Measurements from ENCODE around the gene P2RX5. TPM values are rescaled to one million over a fixed set of nuclear protein-coding genes. Genes with fewer than 3 reads are reported as not detected.
A peak's percentile ranks its signal among the peaks of the same experiment; 100 is the strongest.

P2RX5 gene
- total and polyA plus RNA-seq, 2 experiments from 2014 or later: 7.5 to 13.6 TPM

DNA sequence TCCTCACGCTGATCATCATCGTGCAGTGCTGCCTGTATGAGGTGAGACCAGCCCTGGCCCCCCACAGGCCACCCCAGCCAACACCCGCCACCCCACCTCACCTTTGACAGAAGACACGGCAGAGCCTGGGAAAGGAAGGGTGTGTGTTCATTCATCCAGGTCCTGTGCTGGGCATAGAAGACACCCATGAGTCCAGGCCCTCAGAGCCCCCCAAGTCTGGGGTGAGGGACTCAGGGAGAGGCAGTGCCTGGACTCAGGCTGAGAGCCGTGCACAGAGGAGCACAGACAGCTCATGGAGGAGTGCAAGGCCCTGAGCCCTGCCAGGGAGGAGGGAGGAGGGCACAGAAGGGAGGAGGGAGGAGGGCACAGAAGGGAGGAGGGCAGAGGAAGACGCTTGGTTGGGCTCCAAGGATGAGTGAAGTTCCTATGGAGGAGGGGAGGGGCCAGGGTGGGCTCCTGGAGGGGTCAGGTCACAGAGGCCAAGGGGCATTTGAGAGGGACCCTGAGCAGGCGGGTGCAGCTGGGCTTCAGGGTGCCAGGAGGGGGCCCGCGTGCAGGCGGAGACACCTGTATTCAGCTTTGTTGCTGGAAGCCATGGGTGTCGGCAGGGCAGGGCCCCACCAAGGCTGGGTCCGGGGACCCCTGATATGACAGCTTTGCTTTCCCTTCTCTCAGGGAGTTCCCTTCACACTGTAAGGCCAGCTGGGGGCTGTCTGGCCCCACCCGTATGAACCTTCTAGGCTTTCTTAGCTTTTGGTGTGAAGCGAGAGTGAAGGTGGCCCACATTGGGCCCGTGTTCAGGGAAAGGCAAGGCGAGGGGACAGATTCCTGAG is 39.0 kb downstream of the P2RX5 start:
- no peaks in the 10 kb centered on the region for H3K27me3 ChIP-seq (ENCODE audit: insufficient read depth)
- 0 out of 2 replicates have a peak, but pooled peaks cover 4% of the 10 kb centered on the region for H3F3A ChIP-seq (replicated peaks; ENCODE audit: low read depth)
- no peak for TF ChIP-seq CREB1 (CRISPR knock-in tag; IDR thresholded peaks at IDR 0.05; ENCODE audit: low read depth)
- no peak for TF ChIP-seq EZH2 (IDR thresholded peaks at IDR 0.05; ENCODE audit: low read depth, unreplicated experiment)
- TF ChIP-seq, protein P1, sequence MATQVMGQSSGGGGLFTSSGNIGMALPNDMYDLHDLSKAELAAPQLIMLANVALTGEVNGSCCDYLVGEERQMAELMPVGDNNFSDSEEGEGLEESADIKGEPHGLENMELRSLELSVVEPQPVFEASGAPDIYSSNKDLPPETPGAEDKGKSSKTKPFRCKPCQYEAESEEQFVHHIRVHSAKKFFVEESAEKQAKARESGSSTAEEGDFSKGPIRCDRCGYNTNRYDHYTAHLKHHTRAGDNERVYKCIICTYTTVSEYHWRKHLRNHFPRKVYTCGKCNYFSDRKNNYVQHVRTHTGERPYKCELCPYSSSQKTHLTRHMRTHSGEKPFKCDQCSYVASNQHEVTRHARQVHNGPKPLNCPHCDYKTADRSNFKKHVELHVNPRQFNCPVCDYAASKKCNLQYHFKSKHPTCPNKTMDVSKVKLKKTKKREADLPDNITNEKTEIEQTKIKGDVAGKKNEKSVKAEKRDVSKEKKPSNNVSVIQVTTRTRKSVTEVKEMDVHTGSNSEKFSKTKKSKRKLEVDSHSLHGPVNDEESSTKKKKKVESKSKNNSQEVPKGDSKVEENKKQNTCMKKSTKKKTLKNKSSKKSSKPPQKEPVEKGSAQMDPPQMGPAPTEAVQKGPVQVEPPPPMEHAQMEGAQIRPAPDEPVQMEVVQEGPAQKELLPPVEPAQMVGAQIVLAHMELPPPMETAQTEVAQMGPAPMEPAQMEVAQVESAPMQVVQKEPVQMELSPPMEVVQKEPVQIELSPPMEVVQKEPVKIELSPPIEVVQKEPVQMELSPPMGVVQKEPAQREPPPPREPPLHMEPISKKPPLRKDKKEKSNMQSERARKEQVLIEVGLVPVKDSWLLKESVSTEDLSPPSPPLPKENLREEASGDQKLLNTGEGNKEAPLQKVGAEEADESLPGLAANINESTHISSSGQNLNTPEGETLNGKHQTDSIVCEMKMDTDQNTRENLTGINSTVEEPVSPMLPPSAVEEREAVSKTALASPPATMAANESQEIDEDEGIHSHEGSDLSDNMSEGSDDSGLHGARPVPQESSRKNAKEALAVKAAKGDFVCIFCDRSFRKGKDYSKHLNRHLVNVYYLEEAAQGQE (IDR thresholded peaks at IDR 0.05; ENCODE audit: unreplicated experiment): no peak
- no peak for TF ChIP-seq EZH2phosphoT487 (IDR thresholded peaks at IDR 0.05; ENCODE audit: unreplicated experiment)
- no peak for TF ChIP-seq ZNF331 (CRISPR knock-in tag; IDR thresholded peaks at IDR 0.05; ENCODE audit: low read depth)
- TF ChIP-seq POLR2AphosphoS5 (IDR thresholded peaks at IDR 0.05; ENCODE audit: low read depth): no peak
- TF ChIP-seq, protein P2, sequence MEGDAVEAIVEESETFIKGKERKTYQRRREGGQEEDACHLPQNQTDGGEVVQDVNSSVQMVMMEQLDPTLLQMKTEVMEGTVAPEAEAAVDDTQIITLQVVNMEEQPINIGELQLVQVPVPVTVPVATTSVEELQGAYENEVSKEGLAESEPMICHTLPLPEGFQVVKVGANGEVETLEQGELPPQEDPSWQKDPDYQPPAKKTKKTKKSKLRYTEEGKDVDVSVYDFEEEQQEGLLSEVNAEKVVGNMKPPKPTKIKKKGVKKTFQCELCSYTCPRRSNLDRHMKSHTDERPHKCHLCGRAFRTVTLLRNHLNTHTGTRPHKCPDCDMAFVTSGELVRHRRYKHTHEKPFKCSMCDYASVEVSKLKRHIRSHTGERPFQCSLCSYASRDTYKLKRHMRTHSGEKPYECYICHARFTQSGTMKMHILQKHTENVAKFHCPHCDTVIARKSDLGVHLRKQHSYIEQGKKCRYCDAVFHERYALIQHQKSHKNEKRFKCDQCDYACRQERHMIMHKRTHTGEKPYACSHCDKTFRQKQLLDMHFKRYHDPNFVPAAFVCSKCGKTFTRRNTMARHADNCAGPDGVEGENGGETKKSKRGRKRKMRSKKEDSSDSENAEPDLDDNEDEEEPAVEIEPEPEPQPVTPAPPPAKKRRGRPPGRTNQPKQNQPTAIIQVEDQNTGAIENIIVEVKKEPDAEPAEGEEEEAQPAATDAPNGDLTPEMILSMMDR (conservative IDR thresholded peaks at IDR 0.05; ENCODE audit: low read depth in 2 of 2): no peak
- no peak for TF ChIP-seq JUNB (IDR thresholded peaks at IDR 0.05; ENCODE audit: unreplicated experiment)
- TF ChIP-seq, protein P3, sequence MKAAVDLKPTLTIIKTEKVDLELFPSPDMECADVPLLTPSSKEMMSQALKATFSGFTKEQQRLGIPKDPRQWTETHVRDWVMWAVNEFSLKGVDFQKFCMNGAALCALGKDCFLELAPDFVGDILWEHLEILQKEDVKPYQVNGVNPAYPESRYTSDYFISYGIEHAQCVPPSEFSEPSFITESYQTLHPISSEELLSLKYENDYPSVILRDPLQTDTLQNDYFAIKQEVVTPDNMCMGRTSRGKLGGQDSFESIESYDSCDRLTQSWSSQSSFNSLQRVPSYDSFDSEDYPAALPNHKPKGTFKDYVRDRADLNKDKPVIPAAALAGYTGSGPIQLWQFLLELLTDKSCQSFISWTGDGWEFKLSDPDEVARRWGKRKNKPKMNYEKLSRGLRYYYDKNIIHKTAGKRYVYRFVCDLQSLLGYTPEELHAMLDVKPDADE (IDR thresholded peaks at IDR 0.05): no peak
- TF ChIP-seq, protein P4, sequence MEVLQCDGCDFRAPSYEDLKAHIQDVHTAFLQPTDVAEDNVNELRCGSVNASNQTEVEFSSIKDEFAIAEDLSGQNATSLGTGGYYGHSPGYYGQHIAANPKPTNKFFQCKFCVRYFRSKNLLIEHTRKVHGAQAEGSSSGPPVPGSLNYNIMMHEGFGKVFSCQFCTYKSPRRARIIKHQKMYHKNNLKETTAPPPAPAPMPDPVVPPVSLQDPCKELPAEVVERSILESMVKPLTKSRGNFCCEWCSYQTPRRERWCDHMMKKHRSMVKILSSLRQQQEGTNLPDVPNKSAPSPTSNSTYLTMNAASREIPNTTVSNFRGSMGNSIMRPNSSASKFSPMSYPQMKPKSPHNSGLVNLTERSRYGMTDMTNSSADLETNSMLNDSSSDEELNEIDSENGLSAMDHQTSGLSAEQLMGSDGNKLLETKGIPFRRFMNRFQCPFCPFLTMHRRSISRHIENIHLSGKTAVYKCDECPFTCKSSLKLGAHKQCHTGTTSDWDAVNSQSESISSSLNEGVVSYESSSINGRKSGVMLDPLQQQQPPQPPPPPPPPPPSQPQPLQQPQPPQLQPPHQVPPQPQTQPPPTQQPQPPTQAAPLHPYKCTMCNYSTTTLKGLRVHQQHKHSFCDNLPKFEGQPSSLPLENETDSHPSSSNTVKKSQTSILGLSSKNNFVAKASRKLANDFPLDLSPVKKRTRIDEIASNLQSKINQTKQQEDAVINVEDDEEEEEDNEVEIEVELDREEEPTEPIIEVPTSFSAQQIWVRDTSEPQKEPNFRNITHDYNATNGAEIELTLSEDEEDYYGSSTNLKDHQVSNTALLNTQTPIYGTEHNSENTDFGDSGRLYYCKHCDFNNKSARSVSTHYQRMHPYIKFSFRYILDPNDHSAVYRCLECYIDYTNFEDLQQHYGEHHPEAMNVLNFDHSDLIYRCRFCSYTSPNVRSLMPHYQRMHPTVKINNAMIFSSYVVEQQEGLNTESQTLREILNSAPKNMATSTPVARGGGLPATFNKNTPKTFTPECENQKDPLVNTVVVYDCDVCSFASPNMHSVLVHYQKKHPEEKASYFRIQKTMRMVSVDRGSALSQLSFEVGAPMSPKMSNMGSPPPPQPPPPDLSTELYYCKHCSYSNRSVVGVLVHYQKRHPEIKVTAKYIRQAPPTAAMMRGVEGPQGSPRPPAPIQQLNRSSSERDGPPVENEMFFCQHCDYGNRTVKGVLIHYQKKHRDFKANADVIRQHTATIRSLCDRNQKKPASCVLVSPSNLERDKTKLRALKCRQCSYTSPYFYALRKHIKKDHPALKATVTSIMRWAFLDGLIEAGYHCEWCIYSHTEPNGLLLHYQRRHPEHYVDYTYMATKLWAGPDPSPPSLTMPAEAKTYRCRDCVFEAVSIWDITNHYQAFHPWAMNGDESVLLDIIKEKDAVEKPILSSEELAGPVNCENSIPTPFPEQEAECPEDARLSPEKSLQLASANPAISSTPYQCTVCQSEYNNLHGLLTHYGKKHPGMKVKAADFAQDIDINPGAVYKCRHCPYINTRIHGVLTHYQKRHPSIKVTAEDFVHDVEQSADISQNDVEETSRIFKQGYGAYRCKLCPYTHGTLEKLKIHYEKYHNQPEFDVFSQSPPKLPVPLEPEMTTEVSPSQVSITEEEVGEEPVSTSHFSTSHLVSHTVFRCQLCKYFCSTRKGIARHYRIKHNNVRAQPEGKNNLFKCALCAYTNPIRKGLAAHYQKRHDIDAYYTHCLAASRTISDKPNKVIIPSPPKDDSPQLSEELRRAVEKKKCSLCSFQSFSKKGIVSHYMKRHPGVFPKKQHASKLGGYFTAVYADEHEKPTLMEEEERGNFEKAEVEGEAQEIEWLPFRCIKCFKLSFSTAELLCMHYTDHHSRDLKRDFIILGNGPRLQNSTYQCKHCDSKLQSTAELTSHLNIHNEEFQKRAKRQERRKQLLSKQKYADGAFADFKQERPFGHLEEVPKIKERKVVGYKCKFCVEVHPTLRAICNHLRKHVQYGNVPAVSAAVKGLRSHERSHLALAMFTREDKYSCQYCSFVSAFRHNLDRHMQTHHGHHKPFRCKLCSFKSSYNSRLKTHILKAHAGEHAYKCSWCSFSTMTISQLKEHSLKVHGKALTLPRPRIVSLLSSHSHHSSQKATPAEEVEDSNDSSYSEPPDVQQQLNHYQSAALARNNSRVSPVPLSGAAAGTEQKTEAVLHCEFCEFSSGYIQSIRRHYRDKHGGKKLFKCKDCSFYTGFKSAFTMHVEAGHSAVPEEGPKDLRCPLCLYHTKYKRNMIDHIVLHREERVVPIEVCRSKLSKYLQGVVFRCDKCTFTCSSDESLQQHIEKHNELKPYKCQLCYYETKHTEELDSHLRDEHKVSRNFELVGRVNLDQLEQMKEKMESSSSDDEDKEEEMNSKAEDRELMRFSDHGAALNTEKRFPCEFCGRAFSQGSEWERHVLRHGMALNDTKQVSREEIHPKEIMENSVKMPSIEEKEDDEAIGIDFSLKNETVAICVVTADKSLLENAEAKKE (CRISPR knock-in tag; IDR thresholded peaks at IDR 0.05): no peak
- TF ChIP-seq STAT1 (IDR thresholded peaks at IDR 0.05; ENCODE audit: unreplicated experiment): no peak
- TF ChIP-seq NANOG (IDR thresholded peaks at IDR 0.05; ENCODE audit: borderline replicate concordance): no peak
- TF ChIP-seq ZNF114 (CRISPR knock-in tag; IDR thresholded peaks at IDR 0.05): no peak
- Mint-ChIP-seq H3K27me3 (ENCODE audit: insufficient read depth, low read depth, poor library complexity) (peaks cover 5% of the 10 kb centered on the region), H3K4me1 (peaks cover 7% of the 10 kb centered on the region; the same call in 1 of the 3 replicates), H3K4me3 (no peak overlapping the region), H3K9me3 (no peaks in the 10 kb centered on the region), H3K27ac (peak overlapping the region; percentile 86; the same call in 1 of the 2 replicates), H3K36me3 (ENCODE audit: low read depth) (peaks cover 3% of the 10 kb centered on the region; the same call in 1 of the 3 replicates)
- no peak overlapping the region for H3K27ac ChIP-seq (ENCODE audit: low read depth)
- no peaks in the 10 kb centered on the region for H3K9me2 ChIP-seq (ENCODE audit: insufficient read depth)
- no peak for ATAC-seq
- no peaks in the 10 kb centered on the region for H3K79me2 ChIP-seq (replicated peaks; ENCODE audit: insufficient read depth)
- no peaks in the 10 kb centered on the region for H3K4me1 ChIP-seq (ENCODE audit: insufficient read depth)
- H4K20me1 ChIP-seq (replicated peaks; ENCODE audit: insufficient read depth): no peaks in the 10 kb centered on the region
- no peak for DNase-seq (ENCODE audit: low spot score)
- H3K4me2 ChIP-seq: no peak overlapping the region
- H2AFZ ChIP-seq: no peak overlapping the region
- H3K4me3 ChIP-seq: no peak overlapping the region
- 0 out of 2 replicates have a peak, but pooled peaks cover 3% of the 10 kb centered on the region for H3K36me3 ChIP-seq (ENCODE audit: insufficient read depth)

All from GM23338 (cell line).